HEK293 (cell line): Measurements from ENCODE around the gene SNTB2.

Source experiments
- CTCF ChIA-PET: fragments of 350-600 bp; formaldehyde crosslinking; extraction: SDS; loops from one replicate; lab custom pipeline; 2021; ENCODE audit warnings: antibody characterized with exemption; lab: Yijun Ruan, JAX
- POLR2A ChIA-PET: fragments of 300-600 bp; formaldehyde crosslinking; extraction: SDS; loops from one replicate; lab custom pipeline; 2020; ENCODE audit warnings: antibody characterized with exemption, inconsistent platforms; lab: Yijun Ruan, JAX
- H3K27ac ChIP-seq: fragments of 200-500 bp; sonication (Bioruptor generic); 2 replicates; pipeline ENCODE4 v1.5.1; 2014; ENCODE audit warnings: low read depth, low read length, control low read depth, inconsistent platforms; ENCODE audit errors: extremely low read depth
- H3K36me3 ChIP-seq, 2 experiments: fragments of 200-500 bp in 1 of 2; sonication (Bioruptor generic) in 1 of 2; 1 replicate in 1 of 2; 2 replicates in 1 of 2; pipeline ENCODE4 v1.5.1; 2014 to 2017; ENCODE audit warnings: inconsistent platforms in 2 of 2, low read length in 2 of 2; ENCODE audit not compliant: control insufficient read depth in 2 of 2, insufficient read depth in 1 of 2
- H3K4me1 ChIP-seq: fragments of 200-500 bp; sonication (Bioruptor generic); 2 replicates; pipeline ENCODE4 v1.5.1; 2014; ENCODE audit warnings: mild to moderate bottlenecking, low read length, inconsistent platforms; ENCODE audit not compliant: control insufficient read depth, insufficient read depth
- H3K4me3 ChIP-seq: 2 replicates; pipeline ENCODE4 v1.5.1; 2011; ENCODE audit warnings: low read depth, mild to moderate bottlenecking, control low read depth, low read length, moderate library complexity
- H3K9me3 ChIP-seq: fragments of 200-500 bp; sonication (Bioruptor generic); 2 replicates; pipeline ENCODE4 v1.5.1; 2014; ENCODE audit warnings: low read depth, low read length, inconsistent platforms; ENCODE audit not compliant: control insufficient read depth, insufficient read depth
- FEZF1 ChIP-seq: fragments of 450-650 bp; formaldehyde crosslinking; IDR thresholded peaks from 2 replicates; pipeline ENCODE4 v1.5.1; 2016; ENCODE audit warnings: missing biosample characterization, missing genetic modification characterization
- GLIS2 ChIP-seq: fragments of 450-650 bp; formaldehyde crosslinking; IDR thresholded peaks from 2 replicates; pipeline ENCODE4 v1.5.1; 2016; ENCODE audit warnings: missing biosample characterization, missing genetic modification characterization
- KLF1 ChIP-seq: fragments of 450-650 bp; formaldehyde crosslinking; IDR thresholded peaks from 2 replicates; pipeline ENCODE4 v1.5.1; 2016; ENCODE audit warnings: missing biosample characterization, missing genetic modification characterization
- KLF10 ChIP-seq: fragments of 450-650 bp; IDR thresholded peaks from 2 replicates; pipeline ENCODE4 v1.5.1; 2018; ENCODE audit warnings: missing biosample characterization, mild to moderate bottlenecking, missing genetic modification characterization
- PRDM1 ChIP-seq: fragments of 450-650 bp; formaldehyde crosslinking; IDR thresholded peaks from 2 replicates; pipeline ENCODE4; 2016; ENCODE audit warnings: missing biosample characterization, missing genetic modification characterization
- TRIM28 ChIP-seq: IDR thresholded peaks from 2 replicates; pipeline ENCODE4 v1.6.1; 2011; ENCODE audit warnings: low read length, control low read depth, borderline replicate concordance
- YY1 ChIP-seq: fragments of 450-650 bp; formaldehyde crosslinking; IDR thresholded peaks from 2 replicates; pipeline ENCODE4 v1.5.1; 2018; ENCODE audit warnings: missing biosample characterization, missing genetic modification characterization
- YY2 ChIP-seq: fragments of 450-650 bp; formaldehyde crosslinking; IDR thresholded peaks from 2 replicates; pipeline ENCODE4 v1.5.1; 2016; ENCODE audit warnings: missing biosample characterization, missing genetic modification characterization
- ZBTB10 ChIP-seq: fragments of 450-650 bp; formaldehyde crosslinking; IDR thresholded peaks from 2 replicates; pipeline ENCODE4 v1.5.1; 2016; ENCODE audit warnings: missing biosample characterization, missing genetic modification characterization
- ZBTB20 ChIP-seq: fragments of 450-650 bp; formaldehyde crosslinking; IDR thresholded peaks from 2 replicates; pipeline ENCODE4 v1.5.1; 2016; ENCODE audit warnings: missing biosample characterization, missing genetic modification characterization
- ZFHX2 ChIP-seq: fragments of 450-650 bp; formaldehyde crosslinking; conservative IDR thresholded peaks from 2 replicates; pipeline ENCODE4 v1.5.1; 2016; ENCODE audit warnings: missing biosample characterization, missing genetic modification characterization
- ZFP37 ChIP-seq: fragments of 450-650 bp; formaldehyde crosslinking; IDR thresholded peaks from 2 replicates; pipeline ENCODE4 v1.5.1; 2016; ENCODE audit warnings: missing biosample characterization, missing genetic modification characterization
- ZIC2 ChIP-seq: fragments of 450-650 bp; formaldehyde crosslinking; IDR thresholded peaks from 2 replicates; pipeline ENCODE4 v1.5.1; 2016; ENCODE audit warnings: missing biosample characterization, missing genetic modification characterization
- ZNF10 ChIP-seq: fragments of 450-650 bp; formaldehyde crosslinking; IDR thresholded peaks from 2 replicates; pipeline ENCODE4 v1.5.1; 2017; ENCODE audit warnings: missing biosample characterization, missing genetic modification characterization
- ZNF121 ChIP-seq: fragments of 450-650 bp; formaldehyde crosslinking; IDR thresholded peaks from 2 replicates; pipeline ENCODE4 v1.5.1; 2016; ENCODE audit warnings: missing biosample characterization, missing genetic modification characterization
- ZNF138 ChIP-seq: fragments of 450-650 bp; formaldehyde crosslinking; IDR thresholded peaks from 2 replicates; pipeline ENCODE4 v1.5.1; 2016; ENCODE audit warnings: missing biosample characterization, missing genetic modification characterization, borderline replicate concordance
- ZNF184 ChIP-seq: fragments of 450-650 bp; IDR thresholded peaks from 2 replicates; pipeline ENCODE4 v1.5.1; 2018; ENCODE audit warnings: missing biosample characterization, mild to moderate bottlenecking, missing genetic modification characterization
- ZNF26 ChIP-seq: fragments of 450-650 bp; formaldehyde crosslinking; IDR thresholded peaks from 2 replicates; pipeline ENCODE4 v1.5.1; 2016; ENCODE audit warnings: missing biosample characterization, missing genetic modification characterization
- ZNF335 ChIP-seq: fragments of 450-650 bp; formaldehyde crosslinking; conservative IDR thresholded peaks from 2 replicates; pipeline ENCODE4 v1.5.1; 2016; ENCODE audit warnings: missing biosample characterization, missing genetic modification characterization
- ZNF341 ChIP-seq: fragments of 450-650 bp; formaldehyde crosslinking; IDR thresholded peaks from 2 replicates; pipeline ENCODE4; 2016; ENCODE audit warnings: low read depth, missing biosample characterization, missing genetic modification characterization
- ZNF544 ChIP-seq: fragments of 450-650 bp; formaldehyde crosslinking; IDR thresholded peaks from 2 replicates; pipeline ENCODE4 v1.5.0; 2017; ENCODE audit warnings: missing biosample characterization, missing genetic modification characterization
- ZNF600 ChIP-seq: fragments of 450-650 bp; formaldehyde crosslinking; IDR thresholded peaks from 2 replicates; pipeline ENCODE4 v1.5.1; 2016; ENCODE audit warnings: missing biosample characterization, missing genetic modification characterization
- ZNF645 ChIP-seq: fragments of 450-650 bp; formaldehyde crosslinking; IDR thresholded peaks from 2 replicates; pipeline ENCODE4; 2016; ENCODE audit warnings: missing biosample characterization, missing genetic modification characterization
- ZSCAN16 ChIP-seq: fragments of 450-650 bp; formaldehyde crosslinking; IDR thresholded peaks from 2 replicates; pipeline ENCODE4 v1.5.1; 2016; ENCODE audit warnings: missing biosample characterization, missing genetic modification characterization

The SNTB2 gene

GRCh38 chr16:69326172-69326873 lies 139.4 kb downstream of the SNTB2 start (continued):
- TF ChIP-seq TRIM28 (no peak), ZBTB10 (no peak), ZNF544 (no peak), ZFHX2 (tag by site-specific recombination) (no peak), ZNF184 (tag by site-specific recombination) (no peak), ZFP37 (no peak), KLF10 (no peak), ZNF335 (tag by site-specific recombination) (no peak), ZNF26 (tag by site-specific recombination) (no peak)

GRCh38 chr16:69327585-69328310 lies 140.8 kb downstream of the SNTB2 start:
- peaks cover 22 to 77% of the 10 kb centered on the region in 2 experiments; a peak in 2 of 3 replicates for H3K36me3 ChIP-seq

GRCh38 chr16:69328854-69329316 lies 141.9 kb downstream of the SNTB2 start:
- H3K4me1 ChIP-seq: peaks cover 8% of the 10 kb centered on the region
- H3K27ac ChIP-seq: peak overlapping the region; percentile 78; the same call in 1 of the 2 replicates
- peak overlapping the region; percentile 80 for H3K4me3 ChIP-seq
- H3K9me3 ChIP-seq: no peaks in the 10 kb centered on the region
- ChIA-PET CTCF (interaction anchor here (0.6 to 1.0 kb wide), 2 partner anchors 13 to 813 kb away, joined by 4 to 6 read pairs; no protein-coding TSS in a partner anchor), POLR2A (interaction anchor here (0.6 to 4.9 kb wide), 5 partner anchors 12 to 426 kb away, joined by 3 to 27 read pairs (median 4); partner anchors contain the start of genes COG8, NIP7 and NOB1)
- peaks cover 15 to 77% of the 10 kb centered on the region in 2 experiments; a peak in 2 of 3 replicates for H3K36me3 ChIP-seq
- TF ChIP-seq ZBTB20 (peak; percentile 35; the same call in 1 of the 2 replicates), YY2 (peak; percentile 19; the same call in 1 of the 2 replicates), PRDM1 (tag by site-specific recombination) (0 out of 2 replicates have a peak, but pooled peaks have one; percentile 22), FEZF1 (tag by site-specific recombination) (peak; percentile 61), YY1 (0 out of 2 replicates have a peak, but pooled peaks have one; percentile 8), ZSCAN16 (no peak), ZIC2 (tag by site-specific recombination) (peak; percentile 66), ZNF341 (tag by site-specific recombination) (peak; percentile 95), ZNF10 (tag by site-specific recombination) (peak; percentile 55; the same call in 1 of the 2 replicates), GLIS2 (tag by site-specific recombination) (peak; percentile 12; the same call in 1 of the 2 replicates), ZNF600 (tag by site-specific recombination) (peak; percentile 56)

More at GRCh38 chr16:69327585-69328310, 140.8 kb downstream of the SNTB2 start:
- Histone ChIP-seq H3K9me3 (no peaks in the 10 kb centered on the region), H3K4me3 (no peak overlapping the region; the same call in 1 of the 2 replicates), H3K4me1 (peaks cover 8% of the 10 kb centered on the region), H3K27ac (peak overlapping the region; percentile 50; the same call in 1 of the 2 replicates)
- ChIA-PET POLR2A (interaction anchor here (0.7 to 4.9 kb wide), 3 partner anchors 10 to 16 kb away, joined by 3 to 27 read pairs (median 8); partner anchors contain the start of genes COG8 and NIP7), CTCF (interaction anchor here (0.6 kb wide), 1 partner anchor 178 kb away, joined by 3 read pairs; no protein-coding TSS in a partner anchor)
- no peak for TF ChIP-seq ZNF645 (tag by site-specific recombination)
- peak; percentile 93 for TF ChIP-seq ZNF121 (tag by site-specific recombination)
- TF ChIP-seq ZNF138: no peak
- 0 out of 2 replicates have a peak, but pooled peaks have one; percentile 22 for TF ChIP-seq KLF1 (tag by site-specific recombination)
